Measurements from ENCODE around the gene VPS11. TPM values are rescaled to one million over a fixed set of nuclear protein-coding genes. Genes with fewer than 3 reads are reported as not detected.

VPS11 gene
- total RNA-seq, 2 experiments from 2014 or later: 30.1 to 31.2 TPM

GRCh38 chr11:119091178-119091577, 23.6 kb downstream of the VPS11 start:
- DNase-seq: no peak
- CTCF ChIA-PET: interaction anchor here (1.3 to 1.4 kb wide), 2 partner anchors 11 to 106 kb away, joined by 4 to 5 read pairs; partner anchors contain the start of gene DPAGT1
- H3K27me3 Mint-ChIP-seq: peaks cover 2% of the 10 kb centered on the region
- H3K36me3 Mint-ChIP-seq: peaks cover 34% of the 10 kb centered on the region
- H3K4me3 Mint-ChIP-seq: peak overlapping the region; percentile 1
- ATAC-seq: no peak
- peaks cover 47% of the 10 kb centered on the region for H3K4me1 Mint-ChIP-seq
- H3K27ac Mint-ChIP-seq: peak overlapping the region; percentile 51
- H3K9me3 Mint-ChIP-seq (ENCODE audit: low read depth): no peaks in the 10 kb centered on the region

GRCh38 chr11:119091966-119092879, 24.6 kb downstream of the VPS11 start:
- Mint-ChIP-seq H3K9me3 (ENCODE audit: low read depth) (no peaks in the 10 kb centered on the region), H3K27me3 (peaks cover 2% of the 10 kb centered on the region), H3K27ac (peak overlapping the region; percentile 66), H3K4me1 (peaks cover 47% of the 10 kb centered on the region), H3K36me3 (peaks cover 39% of the 10 kb centered on the region), H3K4me3 (peak overlapping the region; percentile 93)
- ATAC-seq (no peak), DNase-seq (no peak)
- CTCF ChIA-PET: interaction anchor here (1.0 to 1.4 kb wide), 3 partner anchors 10 to 246 kb away, joined by 4 to 5 read pairs (median 4); partner anchors contain the start of gene DPAGT1

- Mint-ChIP-seq H3K4me3 (peak overlapping the region; percentile 93), H3K36me3 (peaks cover 48% of the 10 kb centered on the region), H3K9me3 (ENCODE audit: low read depth) (no peaks in the 10 kb centered on the region), H3K4me1 (peaks cover 40% of the 10 kb centered on the region), H3K27ac (peak overlapping the region; percentile 94), H3K27me3 (peaks cover 2% of the 10 kb centered on the region)
- ATAC-seq: no peak
- CTCF ChIA-PET: interaction anchor here (0.8 to 3.9 kb wide), 4 partner anchors 8 to 245 kb away, joined by 3 to 27 read pairs (median 10); partner anchors contain the start of genes C2CD2L and HMBS
- DNase-seq: no peak
Measured at GRCh38 chr11:119092880-119093842, 25.5 kb downstream of the VPS11 start.

GRCh38 chr11:119093942-119094815, 26.6 kb downstream of the VPS11 start:
- peak; percentile 4 for ATAC-seq
- peaks cover 2% of the 10 kb centered on the region for H3K27me3 Mint-ChIP-seq
- H3K36me3 Mint-ChIP-seq: peaks cover 54% of the 10 kb centered on the region
- peak overlapping the region; percentile 94 for H3K27ac Mint-ChIP-seq
- peak overlapping the region; percentile 93 for H3K4me3 Mint-ChIP-seq
- CTCF ChIA-PET: interaction anchor here (1.0 to 3.9 kb wide), 6 partner anchors 9 to 181 kb away, joined by 3 to 27 read pairs (median 6); partner anchors contain the start of genes C2CD2L and HMBS
- peaks cover 46% of the 10 kb centered on the region for H3K4me1 Mint-ChIP-seq
- H3K9me3 Mint-ChIP-seq (ENCODE audit: low read depth): no peaks in the 10 kb centered on the region
- DNase-seq: peak; percentile 62

GRCh38 chr11:119094816-119095065, 27.1 kb downstream of the VPS11 start:
- CTCF ChIA-PET: interaction anchor here (1.0 to 3.9 kb wide), 6 partner anchors 10 to 181 kb away, joined by 3 to 27 read pairs (median 6); partner anchors contain the start of genes C2CD2L and HMBS
- peaks cover 55% of the 10 kb centered on the region for H3K36me3 Mint-ChIP-seq
- peaks cover 47% of the 10 kb centered on the region for H3K4me1 Mint-ChIP-seq
- H3K27me3 Mint-ChIP-seq: peaks cover 2% of the 10 kb centered on the region
- peak overlapping the region; percentile 93 for H3K4me3 Mint-ChIP-seq
- peak; percentile 25 for ATAC-seq
- H3K27ac Mint-ChIP-seq: peak overlapping the region; percentile 94
- no peak for DNase-seq
- H3K9me3 Mint-ChIP-seq (ENCODE audit: low read depth): no peaks in the 10 kb centered on the region

GRCh38 chr11:119095066-119095880, 27.7 kb downstream of the VPS11 start:
- Mint-ChIP-seq H3K27ac (peak overlapping the region; percentile 94), H3K9me3 (ENCODE audit: low read depth) (no peaks in the 10 kb centered on the region), H3K4me3 (peak overlapping the region; percentile 93), H3K27me3 (peaks cover 2% of the 10 kb centered on the region), H3K36me3 (peaks cover 59% of the 10 kb centered on the region), H3K4me1 (peaks cover 52% of the 10 kb centered on the region)
- CTCF ChIA-PET: interaction anchor here (0.8 to 3.9 kb wide), 8 partner anchors 10 to 182 kb away, joined by 3 to 27 read pairs (median 4); partner anchors contain the start of genes C2CD2L, HMBS and VPS11
- ATAC-seq: peak; percentile 79
- DNase-seq: peak; percentile 100

- Mint-ChIP-seq H3K9me3 (ENCODE audit: low read depth) (no peaks in the 10 kb centered on the region), H3K4me3 (peak overlapping the region; percentile 92), H3K4me1 (peaks cover 44% of the 10 kb centered on the region), H3K27me3 (peaks cover 2% of the 10 kb centered on the region), H3K36me3 (peaks cover 34% of the 10 kb centered on the region), H3K27ac (peak overlapping the region; percentile 96)
- ATAC-seq: no peak
- no peak for DNase-seq
- CTCF ChIA-PET: interaction anchor here (0.9 to 2.1 kb wide), 6 partner anchors 10 to 76 kb away, joined by 3 to 5 read pairs (median 3); partner anchors contain the start of gene HINFP
Measured at GRCh38 chr11:119099711-119100110, 32.1 kb downstream of the VPS11 start.

- Mint-ChIP-seq H3K36me3 (peaks cover 29% of the 10 kb centered on the region), H3K9me3 (ENCODE audit: low read depth) (no peaks in the 10 kb centered on the region), H3K27me3 (peaks cover under 1% of the 10 kb centered on the region), H3K27ac (peak overlapping the region; percentile 96), H3K4me3 (peak overlapping the region; percentile 92), H3K4me1 (peaks cover 45% of the 10 kb centered on the region)
- no peak for DNase-seq
- no peak for ATAC-seq
- CTCF ChIA-PET: interaction anchor here (0.9 to 1.5 kb wide), 4 partner anchors 9 to 76 kb away, joined by 3 to 4 read pairs (median 3); no protein-coding TSS in a partner anchor
Measured at GRCh38 chr11:119100246-119100970, 32.8 kb downstream of the VPS11 start.

GRCh38 chr11:119100994-119101758, 33.6 kb downstream of the VPS11 start:
- DNase-seq: peak; percentile 70
- Mint-ChIP-seq H3K4me3 (peak overlapping the region; percentile 92), H3K27me3 (no peaks in the 10 kb centered on the region), H3K27ac (peak overlapping the region; percentile 96), H3K9me3 (ENCODE audit: low read depth) (no peaks in the 10 kb centered on the region), H3K36me3 (peaks cover 26% of the 10 kb centered on the region), H3K4me1 (peaks cover 42% of the 10 kb centered on the region)
- ATAC-seq: peak; percentile 37
- CTCF ChIA-PET: interaction anchor here (1.0 to 2.1 kb wide), 10 partner anchors 10 to 222 kb away, joined by 3 to 5 read pairs (median 4); partner anchors contain the start of genes CBL, CENATAC and VPS11

GRCh38 chr11:119101759-119102423, 34.3 kb downstream of the VPS11 start, which contains the start of gene DPAGT1:
DPAGT1 (minus strand) TSS chr11:119101853; CDS start chr11:119101655, 198 bp downstream.
- peaks cover 43% of the 10 kb centered on the region for H3K4me1 Mint-ChIP-seq
- ATAC-seq (peak; percentile 87), DNase-seq (peak; percentile 92)
- peaks cover 25% of the 10 kb centered on the region for H3K36me3 Mint-ChIP-seq
- peak within 1 kb of the TSS; percentile 96 for H3K27ac Mint-ChIP-seq
- peak within 1 kb of the TSS; percentile 92 for H3K4me3 Mint-ChIP-seq
- CTCF ChIA-PET: interaction anchor here (0.8 to 2.1 kb wide), 18 partner anchors 10 to 222 kb away, joined by 3 to 5 read pairs (median 4); partner anchors contain the start of genes CBL, CENATAC, NLRX1 and VPS11
- H3K27me3 Mint-ChIP-seq: no peaks in the 10 kb centered on the region
- H3K9me3 Mint-ChIP-seq (ENCODE audit: low read depth): no peaks in the 10 kb centered on the region

Data from activated CD8-positive, alpha-beta memory T cell treated with anti-CD3 and anti-CD28 coated beads, Interleukin-2, amount 10 ng/mL, durations not matched to agents 7 days and 5 days (primary cell).